Ammon's horn (tissue), 1 donor: ENCODE measurements around the gene DBH.

Experiments used
- DNase-seq: peaks from one replicate; pipeline ENCODE4 v3.0.0-alpha.2; 2016; ENCODE audit warnings: low spot score

The DBH gene

DNA sequence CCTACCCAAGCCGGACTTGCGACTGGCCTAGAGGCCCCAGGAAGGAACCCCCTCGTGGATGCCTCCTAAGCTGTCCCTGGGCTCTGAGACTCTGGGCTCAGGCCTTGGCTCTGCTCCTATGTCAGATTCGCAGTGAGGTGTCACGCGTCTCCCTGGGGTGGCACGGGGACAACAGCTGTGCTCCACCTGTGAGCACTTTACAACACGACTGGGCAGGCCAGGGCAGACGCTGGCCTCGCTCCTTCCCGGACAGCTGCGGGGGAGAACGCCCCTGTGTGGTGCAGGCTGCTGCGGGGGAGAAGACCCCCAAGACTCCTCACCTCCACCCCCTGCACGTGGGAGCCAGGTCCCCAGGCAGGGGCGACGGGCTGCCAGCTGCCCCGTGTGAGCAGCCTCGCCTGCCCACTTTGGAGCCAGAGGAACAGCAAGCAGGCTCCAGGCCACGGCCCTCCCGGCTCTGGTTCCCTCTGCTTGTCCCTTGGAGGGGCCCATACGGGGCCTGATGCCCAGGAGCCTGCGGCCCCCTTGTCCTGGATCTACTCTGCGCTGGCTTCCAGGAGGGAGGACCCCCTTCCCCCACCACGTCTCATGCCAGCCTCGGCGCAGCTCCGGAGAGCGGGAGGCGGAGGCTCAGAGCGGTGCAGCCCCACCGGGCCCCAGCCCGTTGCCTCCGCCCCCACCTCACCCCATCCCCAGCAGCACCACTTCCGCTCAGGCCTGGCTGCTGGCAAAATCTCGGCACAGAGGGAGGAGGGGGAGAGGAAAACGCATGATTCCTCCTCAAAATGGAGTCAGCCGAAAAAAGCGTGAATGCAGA is 66.0 kb downstream of the DBH start:
- DNase-seq: peak; percentile 47

DNA sequence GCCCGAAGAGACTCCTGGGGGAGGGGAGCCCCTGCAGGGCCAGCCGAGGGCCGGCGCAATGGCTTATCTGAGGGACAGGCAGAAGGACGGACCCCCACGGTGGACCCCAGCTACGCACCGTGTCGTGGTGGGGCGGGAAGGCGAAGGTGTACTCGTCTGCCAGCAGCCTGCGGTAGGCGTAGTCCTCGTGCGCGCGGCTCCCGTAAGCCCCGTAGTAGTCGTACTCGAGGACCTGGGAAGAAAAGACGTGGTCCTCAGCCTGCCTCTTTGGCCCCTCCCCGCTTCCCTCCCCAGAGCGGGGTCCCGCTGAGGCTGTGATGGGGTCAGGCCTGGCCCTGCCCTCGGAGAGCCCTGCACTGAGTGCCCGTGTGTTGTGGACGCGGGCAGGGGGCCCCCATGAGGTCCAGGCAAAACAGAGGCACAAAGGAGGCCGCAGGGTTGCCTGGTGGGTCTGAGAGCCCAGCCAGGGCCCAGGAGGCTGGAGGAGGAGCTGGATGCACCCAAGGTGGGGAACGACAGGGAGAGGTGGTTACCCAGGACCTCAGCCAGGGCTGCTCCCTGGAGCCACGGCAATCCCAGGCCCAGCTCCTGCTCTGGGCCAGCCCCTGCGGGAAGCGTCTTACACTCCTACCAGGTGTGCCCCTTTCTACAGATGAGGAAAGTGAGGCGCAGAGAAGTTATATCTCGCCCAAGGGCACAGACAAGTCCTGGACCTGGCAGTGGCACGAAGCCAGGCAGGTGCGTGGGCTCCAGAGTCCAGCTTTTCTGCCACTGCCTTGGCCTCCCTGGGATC is 66.8 kb downstream of the DBH start:
- DNase-seq: no peak

DNA sequence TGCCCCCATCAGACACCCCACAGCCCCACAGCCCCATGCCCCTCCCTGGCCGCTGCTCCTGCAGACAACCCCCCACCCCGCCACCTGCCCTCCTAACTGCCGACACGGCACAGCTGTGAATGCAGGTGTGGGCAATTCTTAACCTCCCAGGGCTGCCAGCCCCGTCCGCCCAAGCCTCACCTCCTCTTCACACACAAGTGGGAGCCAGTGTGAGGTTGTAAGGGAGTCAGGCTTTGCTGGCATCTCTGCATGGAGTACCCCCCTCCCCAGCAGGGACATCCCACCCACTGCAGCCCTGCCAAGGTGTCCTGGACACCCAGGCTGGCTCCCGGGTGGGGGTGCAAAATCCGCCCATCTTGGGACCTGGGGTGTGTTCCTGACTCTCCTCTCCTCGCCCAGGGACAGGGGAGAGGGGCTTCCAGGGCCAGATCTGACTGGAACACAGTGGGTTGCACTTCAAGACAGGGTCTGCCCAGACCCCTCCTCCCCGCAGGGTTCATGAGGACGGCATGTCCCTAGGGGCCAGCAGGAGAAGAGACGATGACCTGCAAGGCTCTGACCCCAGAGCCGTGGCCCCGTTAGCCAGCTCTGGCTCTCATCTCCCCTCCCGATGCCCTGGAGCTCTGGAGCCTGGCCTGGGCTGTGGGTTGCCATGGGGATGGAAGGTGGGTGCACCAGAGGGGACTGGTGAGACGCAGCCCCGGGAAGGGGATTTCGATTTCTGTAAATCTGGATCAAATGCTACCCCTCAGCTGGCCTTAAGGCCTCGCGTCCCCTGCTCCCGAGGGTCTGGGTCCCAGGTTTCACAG is 67.6 kb downstream of the DBH start:
- no peak for DNase-seq

DNA sequence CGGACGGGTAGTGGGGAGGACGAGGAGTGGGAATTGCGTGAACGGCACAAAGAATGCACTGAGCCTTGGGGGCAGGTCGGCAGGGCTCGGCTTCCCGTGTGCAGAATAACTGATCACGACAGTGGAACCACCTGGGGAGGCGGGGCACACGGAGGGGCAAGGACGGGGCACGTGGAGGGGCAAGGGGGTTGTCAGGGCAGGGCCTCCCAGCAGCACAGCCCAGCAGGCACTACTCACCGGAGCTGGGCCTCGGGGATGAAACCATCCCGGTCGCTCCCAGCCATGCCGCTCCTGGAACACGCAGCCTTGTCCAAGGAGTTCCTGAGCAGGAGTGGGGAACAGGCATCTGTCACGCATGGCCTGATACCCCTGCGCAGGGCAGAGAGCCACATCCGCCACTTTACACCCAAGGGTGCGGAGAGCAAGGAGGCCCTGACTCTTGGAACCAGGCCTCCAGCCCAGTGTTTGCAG is 68.6 kb downstream of the DBH start:
- no peak for DNase-seq

DNA sequence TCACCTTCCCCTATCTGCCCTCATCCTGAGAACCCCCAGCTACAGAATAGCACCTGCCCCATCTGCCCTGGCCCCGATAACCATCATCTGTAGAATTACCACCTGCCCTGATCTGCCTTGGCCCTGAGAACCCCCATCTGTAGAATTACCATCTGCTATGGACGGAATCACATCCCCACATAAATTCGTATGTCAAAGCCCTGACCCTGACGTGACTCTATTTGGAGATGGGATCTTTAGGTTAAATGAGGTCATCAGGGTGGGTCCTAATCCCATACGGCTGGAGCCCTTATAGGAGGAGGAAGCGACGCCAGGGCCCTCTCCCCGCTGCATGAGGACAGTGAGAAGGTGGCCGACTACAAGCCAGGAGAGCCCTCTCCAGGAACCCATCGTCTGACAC is 69.4 kb downstream of the DBH start:
- DNase-seq: no peak

DNA sequence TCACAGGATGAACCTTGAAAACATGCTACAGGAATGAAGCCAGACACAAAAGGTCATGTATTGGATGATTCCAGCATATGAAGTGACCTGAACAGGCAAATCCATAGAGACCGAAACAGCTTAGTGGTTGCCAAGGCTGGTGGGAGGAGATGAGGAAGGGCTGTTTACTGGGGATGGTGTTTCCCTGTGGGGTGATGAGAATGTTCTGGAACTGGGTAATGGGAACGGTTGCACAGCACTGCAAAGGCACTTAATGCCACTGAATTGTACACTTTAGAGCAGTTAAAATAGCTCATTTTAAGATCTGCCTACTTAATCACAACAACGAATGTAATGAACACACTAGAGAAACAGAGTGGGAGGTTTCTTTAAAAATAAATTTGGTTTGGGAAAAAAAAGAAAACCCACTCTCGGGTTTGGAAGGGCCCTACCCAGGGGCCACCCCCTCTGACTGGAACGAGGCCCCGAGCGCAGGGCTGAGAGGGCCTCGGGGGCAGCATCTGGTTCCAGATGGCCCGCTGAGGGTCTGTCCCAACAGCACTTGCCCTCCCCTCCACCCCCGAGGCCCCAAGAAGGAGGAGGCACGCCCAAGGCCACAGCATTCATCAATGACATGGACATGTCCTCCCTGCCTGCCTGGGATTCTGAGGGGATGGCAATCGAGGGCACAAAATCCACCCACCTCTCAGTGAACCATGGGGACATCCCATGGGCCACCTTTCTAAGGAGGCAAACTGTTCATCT is 70.3 kb downstream of the DBH start:
- no peak for DNase-seq

DNA sequence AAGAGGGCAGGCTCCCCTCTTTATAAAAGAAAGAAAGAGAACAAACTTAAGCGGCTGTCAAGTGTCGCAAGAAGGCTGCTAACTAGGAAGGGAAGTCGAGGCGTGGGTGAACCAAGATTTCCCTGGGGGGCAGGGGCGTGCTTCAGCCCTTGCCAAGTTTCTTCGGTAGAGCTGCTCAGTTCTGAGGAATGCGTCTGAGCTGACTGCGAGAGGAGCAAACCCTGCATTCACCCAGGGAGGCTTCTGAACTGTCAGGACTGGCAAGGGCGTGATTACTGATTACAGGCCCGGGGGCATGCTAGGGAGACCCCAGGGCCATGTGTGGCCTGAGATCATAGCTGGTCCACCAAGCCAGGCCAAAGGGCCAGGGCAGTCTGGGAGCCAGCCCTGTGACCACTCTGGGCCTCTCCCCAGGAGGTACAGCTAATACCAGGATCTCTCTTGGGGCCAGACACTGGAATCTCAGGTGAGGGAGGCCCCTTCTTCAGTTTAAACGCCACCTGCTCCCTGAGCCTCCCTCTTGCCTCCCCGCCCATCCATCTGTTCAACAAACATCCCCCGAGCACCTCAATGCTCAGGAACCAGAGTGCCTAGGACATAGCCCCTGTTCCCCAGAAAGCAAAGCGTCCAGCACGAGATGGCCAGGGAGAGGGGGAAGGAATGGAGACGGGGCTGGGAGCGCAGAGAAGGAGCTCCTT is 71.1 kb downstream of the DBH start:
- DNase-seq: no peak

DNA sequence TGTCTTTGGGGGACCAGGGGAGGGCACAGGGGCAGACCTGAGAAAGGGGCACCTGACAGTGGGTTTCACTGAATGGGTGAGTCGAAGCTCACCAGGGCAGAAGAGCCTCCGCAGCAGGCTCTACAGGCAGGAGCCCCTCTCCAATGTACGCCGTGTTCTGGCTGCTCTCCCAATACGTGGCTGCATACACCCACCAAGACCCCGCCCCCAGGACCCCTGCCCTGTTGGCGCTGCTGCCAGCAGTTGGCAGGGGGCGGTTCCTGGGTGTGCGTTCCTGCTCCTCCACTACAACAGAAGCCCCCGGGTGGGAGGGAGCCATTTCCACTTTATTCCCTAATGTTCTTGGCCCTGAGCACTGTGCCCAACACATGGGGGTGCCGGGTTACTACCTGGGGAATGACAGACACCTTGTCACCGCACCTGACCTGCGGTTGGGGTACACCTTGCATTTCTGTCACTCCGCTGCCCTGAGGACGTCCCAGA is 71.6 kb downstream of the DBH start:
- no peak for DNase-seq

DNA sequence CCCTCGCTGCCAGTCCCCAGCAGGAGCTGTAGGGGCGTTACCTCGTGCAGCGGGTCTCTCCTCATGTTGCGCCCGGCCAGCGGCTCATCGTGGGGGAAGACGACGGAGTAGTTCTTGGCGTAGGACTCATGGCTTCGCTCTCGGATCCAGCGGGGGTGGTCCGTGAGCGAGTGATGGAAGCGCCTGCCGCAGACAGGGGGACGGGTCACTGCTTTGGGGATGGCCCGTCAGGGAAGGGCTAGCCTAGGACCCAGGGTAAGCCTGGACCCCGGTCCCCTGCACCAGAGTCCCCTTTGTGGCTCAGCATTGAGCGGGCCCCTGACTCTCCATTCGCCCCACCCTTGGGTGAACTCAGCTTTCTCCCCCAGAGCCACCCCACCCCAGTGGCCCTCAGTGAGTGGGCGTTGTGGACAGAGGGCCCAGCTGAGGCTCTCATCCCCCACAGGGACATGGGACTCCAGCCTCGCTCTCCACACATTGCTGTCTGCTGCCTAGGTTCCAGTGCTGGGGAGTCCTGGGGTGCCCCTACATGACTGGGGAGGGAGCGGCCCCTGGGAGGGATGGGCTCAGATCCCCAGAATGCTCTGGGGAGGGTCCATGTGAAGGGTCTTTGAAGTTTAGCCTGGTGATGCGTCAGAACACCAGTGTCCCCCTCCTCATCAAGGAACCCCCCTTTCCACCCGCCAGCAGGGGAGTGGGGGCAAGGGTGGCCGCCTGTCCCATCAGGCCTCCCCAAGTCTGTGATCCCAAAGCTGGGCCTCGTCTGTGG is 72.3 kb downstream of the DBH start:
- DNase-seq: no peak
